ENCODE results near the gene PDE4B. TPM values are rescaled to one million over a fixed set of nuclear protein-coding genes. Genes with fewer than 3 reads are reported as not detected.
A peak's percentile ranks its signal among the peaks of the same experiment; 100 is the strongest.

Gene PDE4B
- total and polyA plus RNA-seq, 10 of the 15 experiments (the other 5 are each of a cell fraction or from before 2014, with no cell fraction given), result 3.0 to 13.2 (median 5.7) TPM

GRCh38 chr1:66283622-66284041, 490.9 kb downstream of the PDE4B start (continued):
- TF ChIP-seq, protein P1, sequence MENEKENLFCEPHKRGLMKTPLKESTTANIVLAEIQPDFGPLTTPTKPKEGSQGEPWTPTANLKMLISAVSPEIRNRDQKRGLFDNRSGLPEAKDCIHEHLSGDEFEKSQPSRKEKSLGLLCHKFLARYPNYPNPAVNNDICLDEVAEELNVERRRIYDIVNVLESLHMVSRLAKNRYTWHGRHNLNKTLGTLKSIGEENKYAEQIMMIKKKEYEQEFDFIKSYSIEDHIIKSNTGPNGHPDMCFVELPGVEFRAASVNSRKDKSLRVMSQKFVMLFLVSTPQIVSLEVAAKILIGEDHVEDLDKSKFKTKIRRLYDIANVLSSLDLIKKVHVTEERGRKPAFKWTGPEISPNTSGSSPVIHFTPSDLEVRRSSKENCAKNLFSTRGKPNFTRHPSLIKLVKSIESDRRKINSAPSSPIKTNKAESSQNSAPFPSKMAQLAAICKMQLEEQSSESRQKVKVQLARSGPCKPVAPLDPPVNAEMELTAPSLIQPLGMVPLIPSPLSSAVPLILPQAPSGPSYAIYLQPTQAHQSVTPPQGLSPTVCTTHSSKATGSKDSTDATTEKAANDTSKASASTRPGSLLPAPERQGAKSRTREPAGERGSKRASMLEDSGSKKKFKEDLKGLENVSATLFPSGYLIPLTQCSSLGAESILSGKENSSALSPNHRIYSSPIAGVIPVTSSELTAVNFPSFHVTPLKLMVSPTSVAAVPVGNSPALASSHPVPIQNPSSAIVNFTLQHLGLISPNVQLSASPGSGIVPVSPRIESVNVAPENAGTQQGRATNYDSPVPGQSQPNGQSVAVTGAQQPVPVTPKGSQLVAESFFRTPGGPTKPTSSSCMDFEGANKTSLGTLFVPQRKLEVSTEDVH (IDR thresholded peaks at IDR 0.05; ENCODE audit: low read depth, partially characterized antibody), result no peak
- peak; percentile 76 for TF ChIP-seq YY1 (IDR thresholded peaks at IDR 0.05; ENCODE audit: low read depth, low read length)
- TF ChIP-seq CEBPZ (IDR thresholded peaks at IDR 0.05; ENCODE audit: low read depth, low read length), result no peak
- no peak for TF ChIP-seq PAX8 (IDR thresholded peaks at IDR 0.05)
- TF ChIP-seq RELB (IDR thresholded peaks at IDR 0.05; ENCODE audit: low read depth), result peak; percentile 95
- peak; percentile 98 for TF ChIP-seq TCF12 (IDR thresholded peaks at IDR 0.05; ENCODE audit: low read depth, low read length)
- peak; percentile 63 for TF ChIP-seq SP1 (IDR thresholded peaks at IDR 0.05; ENCODE audit: low read depth, low read length)
- TF ChIP-seq EZH2 (IDR thresholded peaks at IDR 0.05; ENCODE audit: borderline replicate concordance, control insufficient read depth, low read depth, low read length), result no peak
- TF ChIP-seq USF2 (IDR thresholded peaks at IDR 0.05; ENCODE audit: borderline replicate concordance, low read depth, low read length), result no peak
- peak; percentile 95 for TF ChIP-seq ATF7 (IDR thresholded peaks at IDR 0.05; ENCODE audit: low read depth)
- TF ChIP-seq IKZF2 (IDR thresholded peaks at IDR 0.05), result peak; percentile 98 to 99
- peak; percentile 97 for TF ChIP-seq CREM (IDR thresholded peaks at IDR 0.05; ENCODE audit: low read depth)
- no peak for TF ChIP-seq KAT2A (conservative IDR thresholded peaks at IDR 0.05; ENCODE audit: control insufficient read depth, low read depth, low read length)
- 0 out of 2 replicates have a peak, but pooled peaks have one; percentile 14 for TF ChIP-seq TAF1 (IDR thresholded peaks at IDR 0.05; ENCODE audit: borderline replicate concordance, low read depth, low read length)
- TF ChIP-seq BRCA1 (IDR thresholded peaks at IDR 0.05; ENCODE audit: low read depth, low read length), result no peak
- peak; percentile 99 for TF ChIP-seq TCF3 (IDR thresholded peaks at IDR 0.05; ENCODE audit: borderline replicate concordance, insufficient read depth, low read depth, low read length)
- 0 out of 2 replicates have a peak, but pooled peaks have one; percentile 21 for TF ChIP-seq ZBTB33 (IDR thresholded peaks at IDR 0.05)
- TF ChIP-seq GABPA (IDR thresholded peaks at IDR 0.05; ENCODE audit: low read depth), result peak; percentile 75
- no peak; the same call in 1 of the 2 replicates for TF ChIP-seq SMC3 (IDR thresholded peaks at IDR 0.05; ENCODE audit: borderline replicate concordance, low read length)
- TF ChIP-seq LARP7 (IDR thresholded peaks at IDR 0.05), result no peak
- peak; percentile 99 for TF ChIP-seq JUNB (IDR thresholded peaks at IDR 0.05)

All from GM12878 (cell line).